Activated B cell treated with CpG ODN at 0.5 μM for 24 hours (primary cell): ENCODE measurements around the gene UBA7. TPM values are rescaled to one million over a fixed set of nuclear protein-coding genes. Genes with fewer than 3 reads are reported as not detected.
A peak's percentile ranks its signal among the peaks of the same experiment; 100 is the strongest.

ENCODE experiments used
- ATAC-seq: fragments of 200-7000 bp; cut with Tn5 transposase; one replicate; pipeline ENCODE4 v1.10.0; 2021; ENCODE audit warnings: low read depth, mild to moderate bottlenecking, moderate library complexity
- CTCF ChIA-PET: fragments of 350-600 bp; sonication (Branson Sonifier 250); formaldehyde crosslinking; loops from one replicate; lab custom pipeline; 2021; ENCODE audit warnings: antibody characterized with exemption; lab: Charles Lee
- POLR2A ChIA-PET: fragments of 350-600 bp; sonication (Branson Sonifier 250); formaldehyde crosslinking; loops from one replicate; lab custom pipeline; 2021; ENCODE audit warnings: antibody characterized with exemption; lab: Charles Lee
- DNase-seq: peaks from one replicate; pipeline ENCODE4 v3.0.0; 2022
- H3K27ac Mint-ChIP-seq: one replicate; pipeline ENCODE4 v1.8.0; 2020; ENCODE audit warnings: mixed read lengths
- H3K27me3 Mint-ChIP-seq: one replicate; pipeline ENCODE4 v1.8.0; 2021; ENCODE audit warnings: mixed read lengths
- H3K36me3 Mint-ChIP-seq: one replicate; pipeline ENCODE4 v1.8.0; 2021; ENCODE audit warnings: low read depth, mixed read lengths
- H3K4me1 Mint-ChIP-seq: one replicate; pipeline ENCODE4 v1.8.0; 2021; ENCODE audit warnings: mixed read lengths
- H3K4me3 Mint-ChIP-seq: one replicate; pipeline ENCODE4 v1.8.0; 2020; ENCODE audit warnings: mild to moderate bottlenecking, mixed read lengths
- H3K9me3 Mint-ChIP-seq: one replicate; pipeline ENCODE4 v1.8.0; 2020; ENCODE audit warnings: mixed read lengths
- intact Hi-C: fragments of 100-400 bp; cut with micrococcal nuclease; formaldehyde crosslinking; loops from one replicate; pipeline ENCODE4 v1.15.1; 2024
- total RNA-seq: library from RNA; stranded (reverse); gene quantifications from 2 replicates; pipeline ENCODE4 v1.2.3, GENCODE V29; 2022
- TF ChIP-seq, protein P1 (sequence below): fragments of 200-600 bp; IDR thresholded peaks from one replicate; pipeline ENCODE4 v1.8.0; 2022; ENCODE audit warnings: antibody characterized with exemption, mild to moderate bottlenecking

UBA7 gene
- total RNA-seq, 1 donor from 2014 or later, result 237 TPM

DNA sequence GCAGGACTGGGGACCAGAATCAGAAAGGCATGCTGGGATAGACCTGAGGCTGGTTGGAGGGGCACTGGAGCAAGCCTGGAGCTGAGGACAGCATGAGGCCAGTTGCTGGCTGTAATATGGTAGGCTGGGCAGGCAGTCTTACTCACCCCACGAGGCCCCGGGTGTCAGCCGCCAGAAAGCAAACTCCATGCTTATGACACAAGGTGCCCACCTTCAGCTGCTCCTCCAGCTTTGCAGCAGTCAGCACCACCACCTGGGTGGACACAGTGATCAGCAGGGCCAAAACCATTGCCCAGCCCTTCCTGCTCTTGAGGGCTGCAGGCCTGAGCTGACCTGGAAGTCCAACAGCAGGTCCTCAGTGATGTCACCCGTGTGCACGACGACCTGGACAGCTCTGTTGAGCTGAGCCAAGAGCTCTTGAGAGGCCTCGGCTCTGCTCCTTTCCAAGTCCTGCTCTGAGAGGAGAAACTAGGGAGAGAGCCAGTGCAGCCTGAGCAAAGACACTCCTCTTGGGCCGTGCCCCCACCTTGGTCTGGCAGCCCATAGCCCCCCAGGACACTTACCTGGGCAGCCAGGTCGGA, 747 bp downstream of the UBA7 start:
- Mint-ChIP-seq H3K36me3 (peaks cover 37% of the 10 kb centered on the region), H3K4me1 (peaks cover 57% of the 10 kb centered on the region), H3K27ac (peak overlapping the region; percentile 97), H3K27me3 (no peaks in the 10 kb centered on the region), H3K9me3 (no peaks in the 10 kb centered on the region), H3K4me3 (peak overlapping the region; percentile 94)
- POLR2A ChIA-PET, result interaction anchor here (0.6 to 9.8 kb wide), 9 partner anchors 9 to 89 kb away, joined by 3 to 138 read pairs (median 6); partner anchors contain the start of genes GMPPB, INKA1 and IP6K1
- TF ChIP-seq, protein P1, sequence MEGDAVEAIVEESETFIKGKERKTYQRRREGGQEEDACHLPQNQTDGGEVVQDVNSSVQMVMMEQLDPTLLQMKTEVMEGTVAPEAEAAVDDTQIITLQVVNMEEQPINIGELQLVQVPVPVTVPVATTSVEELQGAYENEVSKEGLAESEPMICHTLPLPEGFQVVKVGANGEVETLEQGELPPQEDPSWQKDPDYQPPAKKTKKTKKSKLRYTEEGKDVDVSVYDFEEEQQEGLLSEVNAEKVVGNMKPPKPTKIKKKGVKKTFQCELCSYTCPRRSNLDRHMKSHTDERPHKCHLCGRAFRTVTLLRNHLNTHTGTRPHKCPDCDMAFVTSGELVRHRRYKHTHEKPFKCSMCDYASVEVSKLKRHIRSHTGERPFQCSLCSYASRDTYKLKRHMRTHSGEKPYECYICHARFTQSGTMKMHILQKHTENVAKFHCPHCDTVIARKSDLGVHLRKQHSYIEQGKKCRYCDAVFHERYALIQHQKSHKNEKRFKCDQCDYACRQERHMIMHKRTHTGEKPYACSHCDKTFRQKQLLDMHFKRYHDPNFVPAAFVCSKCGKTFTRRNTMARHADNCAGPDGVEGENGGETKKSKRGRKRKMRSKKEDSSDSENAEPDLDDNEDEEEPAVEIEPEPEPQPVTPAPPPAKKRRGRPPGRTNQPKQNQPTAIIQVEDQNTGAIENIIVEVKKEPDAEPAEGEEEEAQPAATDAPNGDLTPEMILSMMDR, result no peak
- intact Hi-C loops, result loop anchor here (1.0 kb wide), 1 partner anchor 8 kb away; no protein-coding TSS in a partner anchor
- CTCF ChIA-PET, result interaction anchor here (0.8 to 2.0 kb wide), 3 partner anchors 10 to 32 kb away, joined by 3 to 24 read pairs (median 16); partner anchors contain the start of gene INKA1
- no peak for ATAC-seq
- no peak for DNase-seq

DNA sequence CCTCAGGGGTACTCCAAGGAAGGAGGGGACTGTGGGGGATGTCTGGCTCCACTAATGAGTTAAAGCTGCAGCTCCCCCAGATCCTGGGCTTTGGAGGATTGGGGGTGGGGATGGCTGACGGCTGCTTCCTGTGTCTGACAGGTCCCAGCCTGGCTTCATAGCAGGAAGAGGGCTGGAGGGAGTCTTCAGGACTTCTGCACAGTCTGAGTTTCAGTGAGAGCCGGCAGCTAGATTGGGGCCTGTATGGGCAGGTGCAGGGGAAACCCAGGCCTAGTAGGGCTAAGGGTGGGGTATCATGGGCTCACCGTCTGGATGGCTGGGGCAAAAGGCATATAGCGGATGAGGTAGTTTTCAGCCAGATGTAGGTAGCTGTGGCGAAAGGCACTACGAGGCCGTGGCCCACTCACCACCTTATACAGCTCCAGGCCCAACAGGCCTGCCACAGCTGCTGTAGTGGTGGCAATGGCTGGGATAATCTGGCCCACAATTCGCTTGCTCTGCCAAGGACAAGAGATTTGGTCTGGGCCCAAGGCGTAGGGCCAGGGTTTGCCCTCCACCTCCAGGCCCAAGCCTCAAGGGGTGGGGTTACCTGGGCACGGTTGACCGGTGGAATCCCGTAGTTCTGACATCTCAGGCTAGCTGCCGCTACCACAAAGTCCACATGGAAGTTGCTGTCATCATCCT, 6.2 kb downstream of the UBA7 start:
- Mint-ChIP-seq H3K27me3 (no peaks in the 10 kb centered on the region), H3K36me3 (peaks cover 38% of the 10 kb centered on the region), H3K4me3 (peak overlapping the region; percentile 48), H3K4me1 (peaks cover 77% of the 10 kb centered on the region), H3K27ac (peak overlapping the region; percentile 92), H3K9me3 (no peaks in the 10 kb centered on the region)
- DNase-seq (no peak), ATAC-seq (no peak)
- intact Hi-C loops, result loop anchor here (10.0 kb wide), 2 partner anchors 427 to 487 kb away; partner anchors contain the start of genes GNAI2, HYAL3, IFRD2 and NAA80
- CTCF ChIA-PET, result interaction anchor here (1.2 to 10.9 kb wide), 2 partner anchors 13 to 32 kb away, joined by 3 to 238 read pairs; no protein-coding TSS in a partner anchor
- POLR2A ChIA-PET, result interaction anchor here (2.9 to 7.3 kb wide), 3 partner anchors 9 to 32 kb away, joined by 13 to 138 read pairs (median 106); partner anchors contain the start of genes IP6K1 and UBA7
- TF ChIP-seq, protein P1, result no peak

DNA sequence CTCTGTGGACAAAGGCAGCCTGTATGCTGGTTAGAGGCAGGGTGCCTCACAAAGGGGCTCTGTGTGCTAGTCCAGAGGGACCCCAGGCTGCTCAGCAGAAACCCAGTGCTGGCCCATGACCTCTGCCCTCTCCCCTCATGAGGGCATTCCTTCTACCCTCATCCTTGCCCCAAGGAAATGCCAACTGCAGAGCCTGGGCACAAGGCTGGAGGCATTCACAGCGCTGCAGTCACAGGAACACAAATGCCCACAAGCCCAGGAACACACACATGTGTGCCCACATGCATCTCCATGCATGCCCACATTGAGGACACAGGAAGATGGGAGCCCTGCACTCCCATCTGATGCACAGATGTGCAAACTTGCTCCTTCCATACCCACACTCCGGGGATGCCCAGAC, 6.9 kb downstream of the UBA7 start:
- no peak for DNase-seq
- TF ChIP-seq, protein P1, result no peak
- ATAC-seq, result no peak
- peaks cover 76% of the 10 kb centered on the region for H3K4me1 Mint-ChIP-seq
- no peaks in the 10 kb centered on the region for H3K9me3 Mint-ChIP-seq
- ChIA-PET CTCF (interaction anchor here (1.2 to 10.9 kb wide), 2 partner anchors 13 to 33 kb away, joined by 3 to 238 read pairs; no protein-coding TSS in a partner anchor), POLR2A (interaction anchor here (0.9 to 7.3 kb wide), 4 partner anchors 10 to 122 kb away, joined by 3 to 138 read pairs (median 60); partner anchors contain the start of genes IP6K1 and UBA7)
- peak overlapping the region; percentile 92 for H3K27ac Mint-ChIP-seq
- H3K27me3 Mint-ChIP-seq, result no peaks in the 10 kb centered on the region
- peak overlapping the region; percentile 92 for H3K4me3 Mint-ChIP-seq
- intact Hi-C loops, result loop anchor here (10.0 kb wide), 2 partner anchors 428 to 488 kb away; partner anchors contain the start of genes GNAI2, HYAL3, IFRD2 and NAA80
- H3K36me3 Mint-ChIP-seq, result peaks cover 35% of the 10 kb centered on the region

DNA sequence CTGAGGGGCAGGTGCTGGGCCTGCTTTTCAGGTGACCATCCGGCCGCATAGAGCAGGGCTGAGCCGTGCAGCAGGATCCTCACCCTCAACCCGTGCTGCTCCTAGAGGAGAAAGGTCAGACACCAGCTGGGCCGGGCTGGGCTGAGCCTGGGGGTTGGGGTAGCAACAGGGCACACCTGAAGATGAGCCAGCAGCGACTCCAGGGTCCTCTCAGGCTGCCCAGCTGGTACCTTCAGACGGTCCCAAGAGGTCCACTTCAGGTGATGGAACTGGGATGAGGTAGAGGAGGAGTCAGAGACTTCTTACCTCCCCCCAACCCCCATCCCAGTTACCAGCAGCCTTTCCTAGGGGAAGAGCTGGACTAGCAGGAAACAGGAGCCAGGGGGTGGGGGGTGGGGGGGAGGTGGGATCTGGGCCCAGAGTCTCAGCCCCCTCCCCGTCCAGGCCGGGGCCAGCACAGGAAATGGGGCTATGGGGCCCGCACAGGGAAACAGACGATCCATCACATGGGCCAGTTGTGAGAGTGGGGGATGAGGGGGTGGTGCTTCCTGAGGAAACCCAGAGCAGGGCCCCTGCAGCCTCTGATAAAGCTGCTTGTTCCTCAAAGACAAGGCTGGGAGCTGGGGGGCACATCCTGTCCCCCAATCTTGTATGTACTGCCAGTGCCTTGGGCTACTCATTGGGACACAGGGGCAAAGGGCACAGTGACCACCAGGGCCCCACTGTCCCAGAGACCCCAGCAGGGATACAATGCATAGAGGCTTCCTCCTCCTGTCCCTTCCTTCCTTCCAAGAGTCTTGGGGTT, 7.7 kb downstream of the UBA7 start:
- ChIA-PET POLR2A (interaction anchor here (0.6 to 7.3 kb wide), 10 partner anchors 11 to 141 kb away, joined by 3 to 138 read pairs (median 4); partner anchors contain the start of genes IP6K1 and UBA7), CTCF (interaction anchor here (1.2 to 10.9 kb wide), 3 partner anchors 13 to 266 kb away, joined by 3 to 238 read pairs (median 8); no protein-coding TSS in a partner anchor)
- no peaks in the 10 kb centered on the region for H3K9me3 Mint-ChIP-seq
- H3K27me3 Mint-ChIP-seq, result no peaks in the 10 kb centered on the region
- TF ChIP-seq, protein P1, result no peak
- intact Hi-C loops, result loop anchor here (1.0 to 10.0 kb wide), 4 partner anchors 7 to 489 kb away; partner anchors contain the start of genes GNAI2, HYAL3, IFRD2 and IP6K1
- ATAC-seq, result no peak
- peak overlapping the region; percentile 92 for H3K4me3 Mint-ChIP-seq
- peak overlapping the region; percentile 92 for H3K27ac Mint-ChIP-seq
- no peak for DNase-seq
- H3K4me1 Mint-ChIP-seq, result peaks cover 71% of the 10 kb centered on the region
- H3K36me3 Mint-ChIP-seq, result peaks cover 27% of the 10 kb centered on the region
